H9 (cell line): ENCODE data around the gene PFN3. TPM values are rescaled to one million over a fixed set of nuclear protein-coding genes. Genes with fewer than 3 reads are reported as not detected.

Experiments used
- DNase-seq: peaks from one replicate; pipeline ENCODE4 v3.0.0-alpha.2; 2017
- H2AFZ ChIP-seq: one replicate; pipeline ENCODE4 v1.6.1; 2013; ENCODE audit warnings: mild to moderate bottlenecking, low read length, control low read depth, moderate library complexity
- H2AK5ac ChIP-seq: 2 replicates; pipeline ENCODE4 v1.6.1; 2013; ENCODE audit warnings: low read length, control low read depth, mixed read lengths; ENCODE audit not compliant: insufficient read length
- H2BK120ac ChIP-seq: one replicate; pipeline ENCODE4 v1.6.1; 2013; ENCODE audit warnings: low read depth, mild to moderate bottlenecking, low read length, control low read depth, inconsistent platforms; ENCODE audit not compliant: poor library complexity, severe bottlenecking
- H2BK12ac ChIP-seq: 2 replicates; pipeline ENCODE4 v1.6.1; 2013; ENCODE audit warnings: low read length, control low read depth, mixed read lengths, low read depth; ENCODE audit not compliant: insufficient read length
- H2BK15ac ChIP-seq: 2 replicates; pipeline ENCODE4 v1.6.1; 2013; ENCODE audit warnings: low read depth, low read length, control low read depth
- H2BK20ac ChIP-seq: one replicate; pipeline ENCODE4 v1.6.1; 2013; ENCODE audit warnings: low read depth, mild to moderate bottlenecking, low read length, control low read depth, inconsistent platforms; ENCODE audit not compliant: poor library complexity, severe bottlenecking
- H2BK5ac ChIP-seq: 2 replicates; pipeline ENCODE4 v1.6.1; 2013; ENCODE audit warnings: low read length, control low read depth, mixed read lengths; ENCODE audit not compliant: insufficient read length
- H3K14ac ChIP-seq: 2 replicates; pipeline ENCODE4 v1.6.1; 2013; ENCODE audit warnings: low read length, control low read depth; ENCODE audit not compliant: insufficient read depth
- H3K18ac ChIP-seq: 2 replicates; pipeline ENCODE4 v1.6.1; 2013; ENCODE audit warnings: low read depth, mild to moderate bottlenecking, mixed read lengths, low read length, control low read depth; ENCODE audit not compliant: insufficient read length
- H3K23ac ChIP-seq: 2 replicates; pipeline ENCODE4 v1.6.1; 2013; ENCODE audit warnings: low read length, control low read depth, mixed read lengths, low read depth; ENCODE audit not compliant: insufficient read length
- H3K23me2 ChIP-seq: 2 replicates; pipeline ENCODE4 v1.6.1; 2013; ENCODE audit warnings: low read depth, mild to moderate bottlenecking, mixed read lengths, low read length, control low read depth; ENCODE audit not compliant: insufficient read length, poor library complexity, severe bottlenecking
- H3K27ac ChIP-seq: 2 replicates; pipeline ENCODE4 v1.5.1; 2013; ENCODE audit warnings: low read length, control low read depth, mixed read lengths, low read depth; ENCODE audit not compliant: insufficient read length
- H3K27me3 ChIP-seq: 2 replicates; pipeline ENCODE4 v1.6.1; 2013; ENCODE audit warnings: low read length, control low read depth, inconsistent platforms; ENCODE audit not compliant: insufficient read depth
- H3K4ac ChIP-seq: 2 replicates; pipeline ENCODE4 v1.6.1; 2013; ENCODE audit warnings: low read depth, mild to moderate bottlenecking, control low read depth, inconsistent platforms, low read length, moderate library complexity
- H3K4me1 ChIP-seq: 2 replicates; pipeline ENCODE4 v1.6.1; 2013; ENCODE audit warnings: low read length, control low read depth, inconsistent platforms; ENCODE audit not compliant: insufficient read depth
- H3K4me2 ChIP-seq: 2 replicates; pipeline ENCODE4 v1.6.1; 2013; ENCODE audit warnings: low read length, control low read depth, mixed read lengths; ENCODE audit not compliant: insufficient read length, insufficient read depth
- H3K56ac ChIP-seq: 2 replicates; pipeline ENCODE4 v1.6.1; 2013; ENCODE audit warnings: low read depth, mild to moderate bottlenecking, mixed read lengths, low read length, control low read depth; ENCODE audit not compliant: insufficient read length
- H3K79me1 ChIP-seq: 2 replicates; pipeline ENCODE4 v1.6.1; 2013; ENCODE audit warnings: low read depth, mild to moderate bottlenecking, moderate library complexity, low read length, control low read depth, inconsistent platforms; ENCODE audit not compliant: insufficient read depth, poor library complexity, severe bottlenecking
- H3K79me2 ChIP-seq: 2 replicates; pipeline ENCODE4 v1.6.1; 2013; ENCODE audit warnings: low read length, control low read depth, inconsistent platforms; ENCODE audit not compliant: insufficient read depth
- H3K9ac ChIP-seq: 2 replicates; pipeline ENCODE4 v1.6.1; 2013; ENCODE audit warnings: low read length, control low read depth, mixed read lengths; ENCODE audit not compliant: insufficient read length; ENCODE audit errors: extremely low read depth
- H3K9me3 ChIP-seq: one replicate; pipeline ENCODE4 v1.6.1; 2013; ENCODE audit warnings: low read depth, low read length, inconsistent platforms; ENCODE audit not compliant: control insufficient read depth
- H3T11ph ChIP-seq: one replicate; pipeline ENCODE4 v1.6.1; 2013; ENCODE audit warnings: mild to moderate bottlenecking, low read length, control low read depth, inconsistent platforms
- H4K20me1 ChIP-seq: one replicate; pipeline ENCODE4 v1.6.1; 2013; ENCODE audit not compliant: control insufficient read depth, insufficient read length, insufficient read depth
- H4K5ac ChIP-seq: 2 replicates; pipeline ENCODE4 v1.6.1; 2013; ENCODE audit warnings: low read depth, mild to moderate bottlenecking, mixed read lengths, low read length, control low read depth; ENCODE audit not compliant: insufficient read length
- H4K8ac ChIP-seq: replicated peaks from 2 replicates; pipeline ENCODE4 v1.6.1; 2013; ENCODE audit warnings: low read length, control low read depth, mixed read lengths, low read depth; ENCODE audit not compliant: insufficient read length
- H4K91ac ChIP-seq: 2 replicates; pipeline ENCODE4 v1.6.1; 2013; ENCODE audit warnings: low read depth, mild to moderate bottlenecking, moderate library complexity, mixed read lengths, low read length, control low read depth; ENCODE audit not compliant: insufficient read length
- H3K27ac Mint-ChIP-seq, 3 experiments: 2 replicates in 2 of 3; 3 replicates in 1 of 3; pipeline ENCODE4 v1.8.0; 2020 to 2021; ENCODE audit warnings: mixed read lengths in 3 of 3, mild to moderate bottlenecking in 1 of 3, moderate library complexity in 1 of 3
- H3K27me3 Mint-ChIP-seq: 2 replicates; pipeline ENCODE4 v1.8.0; 2021; ENCODE audit warnings: low read depth, mild to moderate bottlenecking, moderate library complexity, mixed read lengths
- H3K36me3 Mint-ChIP-seq, 3 experiments: 2 replicates in 2 of 3; 3 replicates in 1 of 3; pipeline ENCODE4 v1.8.0; 2020 to 2021; ENCODE audit warnings: low read depth in 3 of 3, mixed read lengths in 3 of 3; ENCODE audit not compliant: insufficient read depth in 1 of 3
- H3K4me1 Mint-ChIP-seq, 2 experiments: 2 replicates each; pipeline ENCODE4 v1.8.0; 2020; ENCODE audit warnings: mixed read lengths in 2 of 2
- H3K4me3 Mint-ChIP-seq, 2 experiments: 2 replicates in 1 of 2; 3 replicates in 1 of 2; pipeline ENCODE4 v1.8.0; 2020 to 2021; ENCODE audit warnings: mild to moderate bottlenecking in 2 of 2, mixed read lengths in 2 of 2, moderate library complexity in 1 of 2
- H3K9me3 Mint-ChIP-seq, 2 experiments: 2 replicates in 1 of 2; 3 replicates in 1 of 2; pipeline ENCODE4 v1.8.0; 2020; ENCODE audit warnings: mild to moderate bottlenecking in 2 of 2, mixed read lengths in 2 of 2, moderate library complexity in 1 of 2
- CTCF ChIP-seq: fragments of 200-600 bp; sonication (generic); conservative IDR thresholded peaks from 3 replicates; pipeline ENCODE4 v1.8.0; 2021; ENCODE audit warnings: antibody characterized with exemption, mild to moderate bottlenecking
- WGBS: extraction: QIAGEN DNeasy Blood & Tissue Kit; methylation state at CpG from one replicate; pipeline ENCODE4 v1.1.7; 2013; ENCODE audit warnings: missing lambda C conversion rate, low lambda C conversion rate, mixed read lengths; ENCODE audit not compliant: insufficient read length; ENCODE audit errors: extremely low coverage; 5-methylcytosine and 5-hydroxymethylcytosine counted together
- total RNA-seq: library from RNA; stranded (reverse); gene quantifications from 2 replicates; pipeline ENCODE4 v1.2.1, GENCODE V29; 2021

PFN3 gene
- total RNA-seq, 1 experiment from 2014 or later: not detected

- no CpG with 5 or more reads among the region's 52 CpGs for WGBS
- peak; percentile 76 for DNase-seq
- no peaks in the 10 kb centered on the region for H3K9me3 ChIP-seq
- peaks cover 43 to 47% of the 10 kb centered on the region in 2 experiments for H3K4me1 Mint-ChIP-seq
- no peak overlapping the region for H2BK12ac ChIP-seq
- H2BK15ac ChIP-seq: no peak overlapping the region
- no peaks in the 10 kb centered on the region; the same call in 1 of the 2 replicates for H3K4me1 ChIP-seq
- H4K20me1 ChIP-seq: no peaks in the 10 kb centered on the region
- H3K4me3 Mint-ChIP-seq: peak overlapping the region; percentile 65 to 68; a peak in 4 of 5 replicates
- peaks cover 0 to 13% (median 4%) of the 10 kb centered on the region in 3 experiments; a peak in 5 of 7 replicates for H3K36me3 Mint-ChIP-seq
- no peaks in the 10 kb centered on the region for H3K79me2 ChIP-seq
- peaks cover 35% of the 10 kb centered on the region for H3K27me3 Mint-ChIP-seq
- no peaks in the 10 kb centered on the region for H3K9me3 Mint-ChIP-seq
- H3K9ac ChIP-seq: no peak overlapping the region
- no peak overlapping the region for H2AFZ ChIP-seq
- H2BK5ac ChIP-seq: no peak overlapping the region
- H3K4me2 ChIP-seq: peak overlapping the region; percentile 66
- H3K27ac ChIP-seq: no peak overlapping the region
- no peak overlapping the region for H2AK5ac ChIP-seq
- no peak overlapping the region for H3K27ac Mint-ChIP-seq
- H3K79me1 ChIP-seq: no peaks in the 10 kb centered on the region
- no peak overlapping the region for H4K91ac ChIP-seq
- no peak overlapping the region for H4K8ac ChIP-seq
- H3K56ac ChIP-seq: no peak overlapping the region
- TF ChIP-seq CTCF: no peak
- H3T11ph ChIP-seq: no peak overlapping the region
- H3K14ac ChIP-seq: peak overlapping the region; percentile 81; the same call in 1 of the 2 replicates
- no peaks in the 10 kb centered on the region; the same call in 1 of the 2 replicates for H3K27me3 ChIP-seq
- H2BK120ac ChIP-seq: no peak overlapping the region
- no peak overlapping the region; the same call in 1 of the 2 replicates for H3K4ac ChIP-seq
- H3K18ac ChIP-seq: peak overlapping the region; percentile 80
- H3K23me2 ChIP-seq: peaks cover 7% of the 10 kb centered on the region
- no peak overlapping the region for H3K23ac ChIP-seq
- H2BK20ac ChIP-seq: no peak overlapping the region
- no peak overlapping the region for H4K5ac ChIP-seq
These were observed 46.7 kb upstream of the PFN3 start for GRCh38 chr5:177447066-177447610.
